NCI-H1436 treated with DMSO at 0.1 percent for 48 hours (cell line): Measurements from ENCODE around the gene GALNT7.
"Not testable (repeated sequence)": the region's sequence is repeated elsewhere in the genome, so short reads cannot be mapped to it uniquely, and the experiment has no call there.

Experiments
- DNase-seq: peaks from one replicate; lab custom pipeline; 2025; lab: John Stamatoyannopoulos, UW

The GALNT7 gene

DNA sequence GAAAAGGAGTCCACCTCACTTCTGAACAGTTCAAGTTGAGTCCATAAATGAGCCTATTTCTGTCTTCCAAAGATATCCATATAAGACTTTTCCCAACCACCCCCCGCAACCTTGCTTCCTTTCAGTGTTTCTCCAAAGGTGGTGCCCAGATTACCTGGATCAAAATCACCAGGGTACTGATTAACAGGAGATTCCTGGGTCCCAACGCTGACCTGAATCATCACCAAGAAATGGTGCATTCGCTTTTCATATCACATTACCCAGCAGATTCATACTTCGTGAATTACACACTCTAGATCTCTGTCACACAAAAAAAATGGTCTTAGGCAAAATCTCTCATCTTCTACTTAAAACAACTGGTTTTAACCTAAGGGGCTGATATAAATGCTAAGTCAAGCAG lies 2.1 kb upstream of the GALNT7 start:
- no peak for DNase-seq

DNA sequence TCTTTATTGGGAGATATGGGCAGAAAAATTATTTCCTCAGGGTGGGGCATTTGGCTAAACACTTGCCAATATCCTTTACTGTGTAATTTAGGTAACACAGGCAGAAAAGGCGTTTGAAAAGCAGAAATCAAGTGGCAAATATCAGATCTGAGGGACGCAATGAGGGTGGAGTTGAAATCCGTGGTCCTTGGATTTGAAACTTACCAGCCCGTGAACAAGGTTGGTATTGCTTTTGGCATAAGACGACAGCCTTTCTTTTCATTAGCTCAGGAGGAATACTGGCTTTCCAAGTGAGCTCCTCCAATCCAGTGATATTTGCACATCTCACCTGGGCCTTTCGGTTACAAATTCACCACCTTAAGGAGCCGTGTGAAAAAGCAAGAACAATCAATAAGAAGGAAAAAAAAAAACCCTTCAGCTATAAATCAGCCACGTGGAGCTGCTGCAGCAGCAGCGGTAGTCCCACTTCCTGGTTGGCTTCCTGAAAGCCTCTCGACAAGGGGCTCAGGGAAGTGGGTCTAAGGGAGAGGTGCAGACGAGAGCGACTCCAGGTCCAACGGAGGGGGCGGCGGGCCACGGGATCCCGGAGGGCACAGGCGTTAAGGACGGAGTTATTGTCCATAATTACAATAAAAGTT lies 734 bp upstream of the GALNT7 start:
- peak; percentile 18 for DNase-seq

DNA sequence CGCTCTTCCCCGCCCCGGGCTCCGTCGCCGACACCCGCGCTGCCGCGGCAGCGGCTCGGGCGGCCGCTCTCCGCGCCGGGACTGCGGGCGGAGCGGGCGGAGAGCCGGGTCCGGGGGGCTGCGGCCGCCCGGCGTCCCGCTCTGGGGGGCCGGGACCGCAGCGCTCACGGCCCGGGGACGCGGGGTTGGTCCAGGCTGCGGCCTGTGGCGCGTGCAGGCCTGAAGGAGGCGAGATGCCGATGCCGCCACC lies 492 bp downstream of the GALNT7 start:
- no peak for DNase-seq

DNA sequence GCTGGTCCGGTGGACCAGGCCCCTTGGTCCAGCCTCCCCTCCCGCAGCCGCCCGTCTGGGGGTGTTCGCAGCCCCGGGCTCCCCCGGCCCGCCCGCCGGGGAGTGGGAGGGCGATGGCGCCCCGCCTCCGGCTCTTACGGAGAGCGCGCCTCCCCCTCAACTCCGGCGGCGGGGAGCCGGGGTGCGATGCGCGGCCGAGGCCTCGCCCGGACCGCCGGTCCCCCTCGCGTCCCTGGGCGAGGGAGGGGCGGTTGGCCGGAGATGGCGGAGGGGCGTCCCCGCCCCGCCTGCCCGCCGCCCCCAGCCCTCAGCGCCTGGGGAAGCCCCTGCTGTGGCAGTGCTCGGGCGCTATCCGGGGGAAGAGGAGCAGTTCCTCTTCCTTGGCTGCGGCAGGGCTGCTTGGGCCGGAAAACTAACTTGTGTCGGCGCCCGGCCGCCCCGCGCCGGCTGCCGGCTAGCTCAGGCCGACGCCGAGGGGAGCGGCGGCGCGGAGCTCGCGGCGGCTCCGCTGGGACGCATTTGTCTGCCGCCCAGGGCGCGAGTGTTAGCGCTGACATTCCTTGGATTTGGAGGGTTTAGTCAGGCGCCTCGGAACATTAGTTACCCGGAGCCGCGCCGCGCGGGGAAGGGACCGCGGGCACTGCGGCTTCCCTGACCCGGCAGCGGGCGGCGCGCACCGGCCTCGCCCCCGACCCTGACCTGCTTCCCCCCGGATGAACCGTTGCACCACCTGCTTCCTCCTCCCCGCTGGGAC lies 994 bp downstream of the GALNT7 start:
- no peak for DNase-seq

DNA sequence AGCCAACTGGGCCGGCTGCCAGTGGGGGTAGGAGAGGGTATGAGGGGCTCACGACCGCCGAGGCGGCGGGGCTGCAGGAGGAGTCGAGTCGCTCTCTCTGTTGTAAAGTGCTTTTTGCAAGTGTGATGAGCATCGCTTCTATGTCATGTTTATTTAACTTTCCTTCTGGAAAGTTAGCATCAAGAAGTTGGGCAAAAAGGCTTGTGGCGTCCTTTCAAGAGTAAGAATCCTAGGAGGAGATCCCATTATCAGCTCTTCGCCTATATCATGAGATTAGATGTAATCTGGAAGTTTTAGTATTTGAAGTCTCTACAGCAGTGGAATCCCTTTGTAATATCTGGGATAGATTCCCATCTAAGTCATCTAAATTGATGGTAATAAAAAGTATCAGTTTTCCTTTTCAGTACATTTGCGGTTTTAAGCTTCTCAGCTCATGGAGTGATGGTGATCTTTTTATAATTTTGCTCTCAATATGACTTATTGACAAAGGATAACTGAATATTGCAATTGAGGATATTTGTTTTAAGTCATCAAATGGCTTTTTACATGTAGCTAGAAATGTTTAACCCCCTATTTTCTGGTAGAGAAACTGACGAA lies 1.7 kb downstream of the GALNT7 start:
- no peak for DNase-seq

DNA sequence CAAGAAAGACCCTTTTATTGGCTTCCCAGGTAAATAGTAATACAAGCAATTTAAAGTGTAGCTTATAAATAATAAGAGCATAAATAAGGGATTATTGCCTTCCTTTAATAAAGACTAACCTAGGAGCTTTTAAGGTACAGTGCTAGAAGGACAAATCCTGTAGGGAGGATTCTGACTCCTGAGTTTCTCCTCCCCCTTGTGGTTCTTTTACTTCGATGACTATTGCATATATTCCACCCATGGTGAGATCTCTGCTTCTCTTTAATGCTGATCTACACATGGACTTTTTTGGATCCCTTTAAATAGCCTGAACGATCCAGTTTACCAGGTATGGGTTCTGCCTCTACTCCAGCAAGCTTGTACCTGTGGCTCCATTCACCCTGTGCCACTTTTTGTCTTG lies 2.5 kb downstream of the GALNT7 start:
- DNase-seq: peak; percentile 13

DNA sequence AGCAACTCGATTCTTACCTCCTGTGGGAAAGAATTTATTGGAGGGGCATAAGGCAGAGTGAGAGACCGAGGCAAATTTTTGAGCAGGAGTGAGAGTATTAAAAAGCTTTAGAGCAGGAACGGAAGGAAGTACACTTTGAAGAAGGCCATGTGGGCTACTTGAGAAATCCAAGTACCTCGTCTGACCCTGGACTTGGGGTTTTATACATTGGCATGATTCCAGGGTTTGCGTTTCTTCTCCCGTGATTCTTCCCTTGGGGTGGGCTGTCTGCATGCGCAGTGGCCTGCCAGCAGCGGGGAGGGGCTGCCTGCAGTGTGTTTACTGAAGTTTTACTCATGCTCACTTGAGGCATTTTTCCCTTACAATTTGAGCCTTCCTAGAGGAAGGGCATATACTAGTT lies 3.4 kb downstream of the GALNT7 start:
- DNase-seq: no peak

DNA sequence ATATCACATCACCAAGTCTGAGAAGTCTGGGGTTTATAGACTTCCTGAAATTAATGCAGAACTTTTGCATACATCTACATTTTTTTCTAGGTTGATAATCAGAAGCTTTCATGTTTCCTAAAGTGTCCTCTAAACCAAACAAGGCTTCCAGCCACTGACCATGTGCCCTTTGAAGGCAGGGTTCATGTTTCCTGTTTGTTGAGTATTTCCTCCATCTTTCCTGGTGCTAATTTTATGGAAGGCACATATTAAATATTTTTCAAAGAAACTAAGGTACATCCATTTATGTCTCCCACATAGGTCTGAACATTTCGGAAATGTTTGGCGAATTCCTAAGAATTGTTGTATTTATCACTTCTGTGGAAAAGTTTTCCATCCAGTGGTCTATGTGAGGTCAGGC lies 5.6 kb downstream of the GALNT7 start:
- no peak for DNase-seq

DNA sequence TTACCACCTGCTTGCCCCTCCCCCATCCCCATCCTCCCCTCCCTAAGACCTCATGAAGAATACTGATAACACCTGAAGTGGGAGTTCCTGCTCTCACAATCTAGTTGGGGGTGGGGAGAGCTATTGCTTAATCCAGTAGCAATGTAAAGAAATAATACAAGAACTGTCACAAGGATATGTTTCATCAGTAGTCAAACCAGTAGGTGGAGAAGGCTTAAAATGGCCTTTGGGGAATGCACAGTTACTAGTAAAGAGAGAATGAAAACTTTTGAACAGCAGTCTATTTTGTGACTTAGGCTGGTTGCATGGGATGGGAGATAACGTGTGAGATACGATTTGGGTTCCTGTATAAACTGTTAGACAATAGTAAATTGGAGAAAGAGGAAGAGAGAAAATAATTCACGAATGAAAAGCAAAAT lies 6.0 kb downstream of the GALNT7 start:
- no peak for DNase-seq

DNA sequence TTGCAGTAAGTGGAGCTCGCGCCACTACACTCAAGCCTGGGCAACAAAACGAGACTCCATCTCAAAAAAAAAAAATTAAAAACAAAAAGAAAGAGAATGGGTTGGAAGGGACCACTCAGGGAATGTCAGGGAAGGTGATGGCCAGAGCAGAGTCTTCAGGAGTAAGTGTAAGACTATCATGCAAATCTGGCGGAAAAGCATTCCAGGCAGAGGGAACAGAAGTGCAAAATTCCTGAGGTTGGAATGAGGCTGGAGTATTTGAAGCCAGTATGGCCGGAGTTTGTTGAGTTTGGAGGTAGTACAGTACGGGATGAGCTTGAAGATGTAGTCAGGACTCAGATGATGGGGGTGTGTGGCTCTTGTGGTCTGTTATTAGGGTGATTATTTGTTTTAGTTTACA lies 7.4 kb downstream of the GALNT7 start:
- DNase-seq: no peak

DNA sequence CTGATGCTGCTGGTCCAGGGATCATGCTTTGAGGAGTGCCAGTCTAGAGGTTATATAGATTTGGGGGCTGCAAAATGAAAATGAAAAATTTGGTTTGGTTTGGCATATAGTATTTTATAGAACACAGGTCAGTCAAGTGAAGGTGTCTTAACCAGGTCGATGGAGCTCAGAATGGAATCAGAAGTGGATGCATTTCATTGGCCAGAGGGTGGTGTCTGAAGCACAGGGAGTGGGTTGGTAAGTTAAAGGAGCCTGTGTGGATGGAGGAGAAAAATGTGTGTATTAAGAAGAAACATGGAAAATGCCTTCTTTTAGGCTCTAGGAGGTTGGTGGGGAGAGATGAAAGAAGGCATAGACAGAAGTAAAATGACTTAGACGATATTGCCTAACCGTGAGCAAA lies 8.6 kb downstream of the GALNT7 start:
- no peak for DNase-seq

DNA sequence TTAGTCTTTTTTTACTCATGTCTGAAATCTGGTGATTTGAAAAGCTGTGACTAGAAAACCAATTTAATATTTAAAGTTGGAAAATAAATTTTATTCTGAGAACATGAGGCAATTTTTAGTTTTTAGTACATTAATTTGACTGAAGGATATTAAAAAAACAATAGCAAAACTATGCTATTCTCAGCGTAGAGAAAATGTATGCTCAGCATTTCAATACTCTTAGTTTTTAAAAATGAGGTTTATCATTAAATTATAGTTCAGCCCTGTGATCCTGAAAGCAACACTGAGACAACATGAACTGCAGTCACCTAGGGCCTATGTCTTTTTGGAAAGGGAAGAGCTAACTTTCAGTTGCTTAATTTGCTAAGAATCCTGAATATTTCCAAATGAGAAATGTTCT lies 9.5 kb downstream of the GALNT7 start:
- DNase-seq: no peak

DNA sequence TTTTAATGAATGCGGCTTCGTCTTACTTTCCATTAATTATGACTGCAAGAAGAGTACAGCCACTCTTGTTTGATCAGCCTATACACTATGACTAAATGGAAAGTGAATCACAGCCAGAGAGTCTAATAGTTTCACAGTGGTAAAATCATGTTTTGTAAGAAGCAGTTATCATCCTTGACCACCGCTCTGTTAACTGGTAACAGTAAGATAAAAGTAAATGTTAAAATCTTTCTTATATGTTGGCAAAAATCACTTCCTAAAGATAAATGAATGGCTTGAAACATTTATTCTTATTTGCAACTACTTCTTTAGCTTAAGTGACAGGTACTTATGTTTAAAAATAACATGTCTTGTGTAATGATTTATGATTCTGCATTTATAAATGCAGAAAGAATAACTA lies 13.2 kb downstream of the GALNT7 start:
- peak; percentile 8 for DNase-seq

DNA sequence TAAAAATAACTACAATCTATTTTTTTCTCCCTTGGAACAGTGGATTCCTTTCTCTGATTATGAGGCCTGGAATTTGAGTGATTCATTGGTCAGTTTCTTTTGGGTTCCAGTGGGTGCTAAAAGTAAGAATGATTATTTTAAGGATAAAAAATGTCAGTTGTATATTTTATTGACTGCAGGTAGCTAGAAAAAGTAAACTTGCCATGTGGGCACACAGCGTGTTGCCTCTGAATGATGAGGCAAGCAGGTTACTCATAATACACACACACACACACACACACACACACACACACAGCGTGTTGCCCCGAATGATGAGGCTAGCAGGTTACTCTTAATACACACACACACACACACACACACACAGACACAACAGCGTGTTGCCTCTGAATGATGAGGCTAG lies 13.8 kb downstream of the GALNT7 start:
- no peak for DNase-seq

DNA sequence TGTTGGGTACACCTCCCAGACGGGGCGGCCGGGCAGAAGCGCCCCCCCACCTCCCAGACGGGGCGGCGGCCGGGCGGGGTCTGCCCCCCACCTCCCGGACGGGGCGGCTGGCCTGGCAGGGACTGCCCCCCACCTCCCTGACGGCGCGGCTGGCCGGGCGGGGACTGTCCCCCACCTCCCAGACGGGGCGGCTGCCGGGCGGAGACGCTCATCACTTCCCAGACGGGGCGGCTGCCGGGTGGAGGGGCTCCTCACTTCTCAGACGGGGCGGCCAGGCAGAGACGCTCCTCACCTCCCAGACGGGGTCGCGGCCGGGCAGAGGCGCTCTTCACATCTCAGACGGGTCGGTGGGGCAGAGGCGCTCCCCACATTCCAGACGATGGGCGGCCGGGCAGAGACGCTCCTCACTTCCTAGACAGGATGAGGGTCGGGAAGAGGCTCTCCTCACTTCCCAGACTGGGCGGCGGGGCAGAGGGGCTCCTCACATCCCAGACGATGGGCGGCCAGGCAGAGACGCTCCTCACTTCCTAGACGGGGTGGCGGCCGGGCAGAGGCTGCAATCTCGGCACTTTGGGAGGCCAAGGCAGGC lies 15.1 kb downstream of the GALNT7 start:
- not testable (repeated sequence) for DNase-seq

DNA sequence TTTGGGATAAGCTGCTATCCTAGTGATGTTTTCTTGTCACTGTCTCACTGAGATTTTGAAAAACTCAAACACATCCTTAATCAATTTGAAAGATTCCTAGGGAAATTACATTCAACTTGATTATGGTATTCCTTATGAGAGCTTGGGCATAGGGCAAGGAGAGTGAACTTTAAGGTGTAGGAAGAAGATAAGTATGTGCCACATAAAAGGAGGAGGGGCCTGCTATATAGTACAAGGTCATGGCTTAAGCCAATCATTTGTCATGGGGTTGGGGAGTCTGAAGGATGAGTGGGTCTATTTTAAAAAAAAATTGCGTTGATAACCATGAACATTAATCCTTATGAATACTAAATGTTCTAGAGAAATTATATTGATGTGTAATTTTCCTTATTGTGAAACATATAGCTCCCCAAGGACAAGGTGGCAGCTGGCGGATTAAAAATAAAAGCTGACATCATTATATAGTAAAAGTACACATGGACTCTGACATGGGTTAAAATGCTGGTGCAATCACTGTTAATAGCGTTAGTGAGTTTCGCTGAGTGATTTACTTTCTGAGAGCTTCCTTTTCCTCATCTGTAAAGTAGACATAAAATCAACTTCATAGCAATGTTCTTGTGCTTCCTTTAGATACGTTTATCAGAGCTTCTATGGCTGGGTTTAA lies 17.4 kb downstream of the GALNT7 start:
- peak; percentile 82 for DNase-seq

DNA sequence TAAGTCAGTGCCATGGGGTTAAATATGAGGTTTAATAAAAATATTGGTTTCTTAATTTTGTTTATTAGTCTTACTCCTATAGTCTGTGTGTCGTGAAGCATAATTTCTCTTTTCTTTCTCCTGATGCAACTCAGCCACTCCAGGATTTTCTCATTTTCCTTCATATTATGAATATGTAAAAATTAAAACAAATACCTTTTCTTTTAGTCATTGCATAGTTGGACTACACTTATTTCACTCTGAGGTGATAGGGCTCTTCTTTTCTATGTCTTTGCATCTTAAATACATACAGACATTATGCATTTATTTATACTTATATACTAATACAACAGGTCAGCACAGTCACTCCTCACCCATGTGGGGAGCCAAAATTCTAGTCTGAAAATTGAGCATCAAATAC lies 19.1 kb downstream of the GALNT7 start:
- no peak for DNase-seq

DNA sequence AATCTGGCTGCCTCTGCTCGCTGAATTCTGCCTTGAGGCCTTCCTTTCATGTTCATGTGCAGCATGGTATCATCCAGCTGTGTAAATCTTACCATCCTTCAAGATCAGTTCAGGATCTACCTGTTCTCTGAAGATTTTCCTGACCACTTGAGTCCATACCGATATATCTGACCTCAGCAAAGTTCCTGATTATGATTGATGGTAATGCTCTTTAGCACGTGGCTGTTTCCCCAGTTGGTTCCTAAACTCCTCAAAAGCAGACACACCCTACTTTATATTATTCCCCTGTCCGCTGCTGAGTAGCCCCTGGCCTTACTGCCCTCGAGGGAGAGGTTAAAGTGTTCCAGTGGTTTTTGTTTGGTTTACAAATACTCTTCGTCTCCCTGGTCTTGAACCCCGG lies 20.0 kb downstream of the GALNT7 start:
- no peak for DNase-seq

DNA sequence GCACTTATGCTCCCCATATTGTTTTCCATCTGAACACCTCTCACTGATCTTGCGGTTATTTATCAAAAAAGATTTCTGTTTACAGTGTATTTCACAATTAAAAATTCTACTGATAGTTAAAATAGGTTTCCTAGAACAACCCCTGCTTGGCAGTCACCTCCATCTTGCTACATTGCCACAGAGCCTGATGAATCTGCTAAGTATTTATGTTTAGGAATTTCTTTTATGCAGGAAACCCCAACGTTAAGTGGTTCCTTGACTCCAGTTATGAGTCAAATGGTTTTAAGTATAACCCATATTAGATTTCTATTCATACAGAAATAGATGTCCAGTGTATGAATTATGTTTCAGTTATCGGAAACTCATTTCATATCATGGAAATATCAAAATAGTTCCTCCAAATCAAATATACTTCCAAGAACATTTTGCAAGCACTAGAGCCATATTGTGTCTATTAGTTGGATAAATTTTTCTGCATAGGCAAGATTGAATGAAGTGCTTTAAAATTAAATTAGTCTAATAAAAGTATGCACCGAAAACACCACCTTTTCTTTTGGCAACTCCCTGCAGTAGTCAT lies 20.6 kb downstream of the GALNT7 start:
- DNase-seq: no peak

DNA sequence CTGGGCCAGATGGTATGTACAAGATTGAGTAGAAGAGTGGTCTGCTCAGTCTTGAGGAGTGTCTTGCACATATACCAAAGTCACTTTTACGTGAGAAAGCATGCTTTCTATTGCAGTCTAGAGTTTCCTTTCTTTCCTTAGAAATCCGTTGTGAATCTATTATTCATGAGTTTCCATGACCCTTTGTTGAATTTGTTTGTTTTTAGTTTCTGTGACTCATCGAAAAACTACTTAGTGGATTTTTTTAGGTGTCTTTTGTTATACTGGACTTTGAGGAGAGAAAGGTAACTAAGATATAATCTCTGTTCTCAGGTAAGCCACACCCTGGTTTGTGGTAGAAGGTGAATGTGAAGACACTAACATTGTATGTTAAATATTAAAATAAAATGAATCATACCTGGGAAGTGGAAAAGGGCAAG lies 23.0 kb downstream of the GALNT7 start:
- DNase-seq: no peak

DNA sequence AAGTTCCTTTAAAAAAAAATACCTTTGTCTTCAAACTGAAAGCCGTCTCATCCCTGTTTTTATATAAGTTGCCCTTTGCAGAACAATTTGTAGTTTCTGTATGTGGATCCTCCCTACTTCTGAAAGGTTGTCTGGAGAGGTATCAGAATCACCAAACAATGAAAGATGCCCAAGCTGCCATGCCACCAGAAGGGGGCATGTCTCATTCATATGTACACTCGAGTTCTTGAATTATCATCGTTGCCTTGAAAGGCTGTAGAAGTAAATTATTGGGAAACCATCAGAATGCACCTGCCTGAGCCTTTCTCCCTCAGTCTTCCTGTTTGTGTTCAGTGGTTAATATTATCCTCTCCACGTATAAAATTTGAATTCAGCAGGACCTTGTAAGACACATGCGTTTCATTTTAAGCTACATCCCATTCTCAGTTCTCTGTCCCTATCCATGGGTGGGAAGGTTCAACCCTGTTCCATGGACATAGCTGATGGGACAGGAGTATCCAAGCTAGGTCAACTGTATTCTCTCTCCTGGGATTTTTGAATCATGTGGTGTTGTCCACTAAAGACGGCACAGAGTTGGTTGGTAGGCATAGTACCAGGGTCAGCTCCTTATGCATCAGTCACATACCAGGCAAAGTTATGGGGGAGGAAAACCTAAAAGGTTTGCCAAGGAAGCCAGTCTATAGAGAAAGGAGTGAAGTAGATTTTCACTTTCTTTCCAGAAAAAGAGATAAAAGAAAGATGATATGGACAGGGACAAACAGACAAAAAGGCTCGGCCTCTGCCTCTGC lies 24.0 kb downstream of the GALNT7 start:
- DNase-seq: no peak

DNA sequence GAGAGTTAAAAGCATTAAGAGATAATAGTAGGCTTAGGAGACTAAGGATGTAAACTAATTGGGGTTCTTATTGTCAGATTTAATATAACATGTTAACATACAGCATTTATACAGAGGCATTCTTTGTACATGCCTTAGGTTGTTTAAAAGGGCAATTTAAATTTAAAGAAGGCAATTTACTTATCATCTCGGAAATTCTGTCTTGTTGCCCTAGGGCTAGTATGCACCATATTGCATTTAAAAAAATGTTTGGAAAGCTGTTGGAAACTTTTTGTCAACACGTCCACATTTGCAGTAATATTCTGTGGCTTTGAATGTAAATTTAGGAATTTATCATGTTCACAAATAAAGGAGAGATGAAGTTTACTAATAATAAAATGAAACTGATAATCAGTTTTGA lies 25.5 kb downstream of the GALNT7 start:
- DNase-seq: peak; percentile 39
